HCT116 (cell line): ENCODE results near the gene NECAB3. TPM values are rescaled to one million over a fixed set of nuclear protein-coding genes. Genes with fewer than 3 reads are reported as not detected.

Experiments
- ATAC-seq: fragments of 200-7000 bp; cut with Tn5 transposase; 2 replicates; pipeline ENCODE4 v1.9.1; 2020; ENCODE audit warnings: mild to moderate bottlenecking, moderate library complexity
- BruUV-seq: library from RNA; stranded (reverse); fragments of 400-500 nt; replicated peaks from 2 replicates; lab custom pipeline; 2021; lab: Mats Ljungman, UMichigan
- CTCF ChIA-PET: fragments of 300-600 bp; sonication (Branson Sonifier 250); formaldehyde crosslinking; loops from one replicate; lab custom pipeline; 2021; ENCODE audit warnings: antibody characterized with exemption; lab: Charles Lee
- POLR2A ChIA-PET: fragments of 300-600, 350-600 bp; sonication (Branson Sonifier 250); formaldehyde crosslinking; loops from one replicate; lab custom pipeline; 2021; ENCODE audit warnings: antibody characterized with exemption; lab: Charles Lee
- RAD21 ChIA-PET, 2 experiments: fragments of 300-600 bp; sonication (Branson Sonifier 250); formaldehyde crosslinking; loops; one replicate each; lab custom pipeline; 2023; ENCODE audit warnings: low total read pairs in 2 of 2; ENCODE audit not compliant: uncharacterized antibody in 2 of 2, unreplicated experiment in 2 of 2, low non-redundant PET in 1 of 2; lab: Charles Lee
- DNase-seq: peaks from one replicate; pipeline ENCODE4 v3.0.0-alpha.2; 2010; ENCODE audit warnings: low read depth, low spot score
- H2AFZ ChIP-seq: fragments of 200-600 bp; shearing (Covaris generic), sonication (generic); 2 replicates; pipeline ENCODE4 v1.6.1; 2017; ENCODE audit warnings: low read depth, mixed run types, mixed read lengths, antibody characterized with exemption, low read length; ENCODE audit not compliant: poor library complexity, severe bottlenecking
- H3K27ac ChIP-seq: 2 replicates; pipeline ENCODE4 v1.5.1; 2012; ENCODE audit warnings: low read depth, low read length
- H3K27me3 ChIP-seq: fragments of 200-600 bp; sonication (generic); 2 replicates; pipeline ENCODE4 v1.6.1; 2016; ENCODE audit warnings: mixed run types, low read length, mixed read lengths; ENCODE audit not compliant: insufficient read depth
- H3K36me3 ChIP-seq, 2 experiments: fragments of 200-500 bp in 1 of 2; fragments of 200-600 bp in 1 of 2; sonication (Bioruptor generic) in 1 of 2; sonication (generic) in 1 of 2; 2 replicates each; pipeline versions ENCODE4 v1.5.1 to v1.6.1; 2014 to 2016; ENCODE audit warnings: low read length in 2 of 2, inconsistent platforms in 1 of 2, mixed read lengths in 1 of 2, mixed run types in 1 of 2; ENCODE audit not compliant: insufficient read depth in 2 of 2, control insufficient read depth in 1 of 2
- H3K4me1 ChIP-seq, 2 experiments: fragments of 200-600 bp in 1 of 2; sonication (generic) in 1 of 2; 2 replicates each; pipeline versions ENCODE4 v1.5.1 to v1.6.1; 2012 to 2017; ENCODE audit warnings: low read length in 2 of 2, inconsistent platforms in 1 of 2, mild to moderate bottlenecking in 1 of 2, mixed read lengths in 1 of 2, mixed run types in 1 of 2, moderate library complexity in 1 of 2; ENCODE audit not compliant: insufficient read depth in 2 of 2, control insufficient read depth in 1 of 2
- H3K4me2 ChIP-seq: fragments of 200-600 bp; sonication (generic); 2 replicates; pipeline ENCODE4 v1.6.1; 2017; ENCODE audit warnings: mixed run types, low read length, mixed read lengths
- H3K4me3 ChIP-seq, 2 experiments: fragments of 200-600 bp in 1 of 2; sonication (generic) in 1 of 2; replicated peaks in 1 of 2; 2 replicates each; pipeline ENCODE4 v1.5.1; 2011 to 2016; ENCODE audit warnings: low read length in 2 of 2, control low read depth in 1 of 2, low read depth in 1 of 2, mild to moderate bottlenecking in 1 of 2, mixed read lengths in 1 of 2, mixed run types in 1 of 2
- H3K79me2 ChIP-seq: fragments of 200-600 bp; sonication (generic); 2 replicates; pipeline ENCODE4 v1.6.1; 2017; ENCODE audit warnings: mild to moderate bottlenecking, mixed run types, low read length, moderate library complexity, mixed read lengths; ENCODE audit not compliant: insufficient read depth
- H3K9ac ChIP-seq: fragments of 200-600 bp; sonication (generic); 2 replicates; pipeline ENCODE4 v1.6.1; 2016; ENCODE audit warnings: low read length, mixed read lengths
- H3K9me2 ChIP-seq: fragments of 200-600 bp; sonication (generic), shearing (Covaris generic); 2 replicates; pipeline ENCODE4 v1.6.1; 2017; ENCODE audit warnings: mixed run types, mild to moderate bottlenecking, moderate library complexity; ENCODE audit not compliant: insufficient read depth
- H3K9me3 ChIP-seq, 2 experiments: fragments of 200-500 bp in 1 of 2; fragments of 200-600 bp in 1 of 2; sonication (Bioruptor generic) in 1 of 2; sonication (generic) in 1 of 2; 2 replicates each; pipeline ENCODE4 v1.6.1; 2014 to 2017; ENCODE audit warnings: low read length in 2 of 2, mixed read lengths in 2 of 2, inconsistent platforms in 1 of 2, low read depth in 1 of 2, mild to moderate bottlenecking in 1 of 2, mixed run types in 1 of 2, moderate library complexity in 1 of 2; ENCODE audit not compliant: control insufficient read depth in 1 of 2, insufficient read depth in 1 of 2
- H4K20me1 ChIP-seq: fragments of 200-600 bp; sonication (generic), shearing (Covaris generic); 2 replicates; pipeline ENCODE4 v1.6.1; 2017; ENCODE audit warnings: mixed run types, mild to moderate bottlenecking, moderate library complexity; ENCODE audit not compliant: insufficient read depth
- CBX3 ChIP-seq: IDR thresholded peaks from 2 replicates; pipeline ENCODE4 v1.6.1; 2012; ENCODE audit warnings: low read depth
- CEBPB ChIP-seq: IDR thresholded peaks from 2 replicates; pipeline ENCODE4 v1.6.1; 2012; ENCODE audit warnings: low read depth
- EGR1 ChIP-seq: IDR thresholded peaks from 2 replicates; pipeline ENCODE4 v1.6.1; 2012; ENCODE audit warnings: low read depth
- EZH2 ChIP-seq: fragments of 200-600 bp; sonication (generic); IDR thresholded peaks from 2 replicates; pipeline ENCODE4 v1.6.1; 2017; ENCODE audit warnings: antibody characterized with exemption, mixed run types
- FOSL1 ChIP-seq: IDR thresholded peaks from 2 replicates; pipeline ENCODE4 v1.6.1; 2012; ENCODE audit warnings: low read depth
- JUND ChIP-seq: IDR thresholded peaks from 2 replicates; pipeline ENCODE4 v1.6.1; 2012
- POLR2A ChIP-seq: IDR thresholded peaks from 2 replicates; pipeline ENCODE4 v1.7.0; 2011; ENCODE audit warnings: borderline replicate concordance; ENCODE audit not compliant: insufficient read depth, insufficient read length; ENCODE audit errors: extremely low read depth
- RAD21 ChIP-seq: IDR thresholded peaks from 2 replicates; pipeline ENCODE4 v1.6.1; 2012; ENCODE audit warnings: low read depth, mild to moderate bottlenecking
- SIN3A ChIP-seq: IDR thresholded peaks from 2 replicates; pipeline ENCODE4 v1.6.1; 2012; ENCODE audit warnings: low read depth
- SP1 ChIP-seq: IDR thresholded peaks from 2 replicates; pipeline ENCODE4 v1.6.1; 2012; ENCODE audit warnings: low read depth
- SRF ChIP-seq: IDR thresholded peaks from 2 replicates; pipeline ENCODE4 v1.6.1; 2012; ENCODE audit warnings: low read depth
- YY1 ChIP-seq: IDR thresholded peaks from 2 replicates; pipeline ENCODE4 v1.6.1; 2011; ENCODE audit warnings: low read length, low read depth, moderate library complexity, mild to moderate bottlenecking; ENCODE audit not compliant: insufficient replicate concordance; ENCODE audit errors: extremely low read depth
- intact Hi-C: fragments of 100-400 bp; cut with micrococcal nuclease; formaldehyde crosslinking; loops from 2 replicates; pipeline ENCODE4 v1.10.0; 2022
- total RNA-seq: library from RNA; stranded (reverse); gene quantifications from one replicate; pipeline ENCODE4 v1.2.1, GENCODE V29; 2021; ENCODE audit not compliant: unreplicated experiment
- TF ChIP-seq, protein P1 (sequence below), 3 experiments: fragments of 200-600 bp in 1 of 3; sonication (generic) in 1 of 3; IDR thresholded peaks in 2 of 3; conservative IDR thresholded peaks in 1 of 3; 2 replicates each; pipeline ENCODE4 v1.5.1; 2012 to 2017; ENCODE audit warnings: low read depth in 2 of 3, low read length in 2 of 3, antibody characterized with exemption in 1 of 3, borderline replicate concordance in 1 of 3, control low read depth in 1 of 3, mild to moderate bottlenecking in 1 of 3, mixed read lengths in 1 of 3, mixed run types in 1 of 3, moderate library complexity in 1 of 3; ENCODE audit not compliant: insufficient read depth in 1 of 3
- TF ChIP-seq, protein P2 (sequence below): IDR thresholded peaks from 2 replicates; pipeline ENCODE4 v1.6.1; 2011; ENCODE audit warnings: mild to moderate bottlenecking, low read length, moderate library complexity; ENCODE audit not compliant: insufficient replicate concordance; ENCODE audit errors: extremely low read depth
- TF ChIP-seq, protein P3 (sequence below): IDR thresholded peaks from 2 replicates; pipeline ENCODE4 v1.6.1; 2012

Gene NECAB3
- total RNA-seq, 1 experiment from 2014 or later: 48.1 TPM

DNA sequence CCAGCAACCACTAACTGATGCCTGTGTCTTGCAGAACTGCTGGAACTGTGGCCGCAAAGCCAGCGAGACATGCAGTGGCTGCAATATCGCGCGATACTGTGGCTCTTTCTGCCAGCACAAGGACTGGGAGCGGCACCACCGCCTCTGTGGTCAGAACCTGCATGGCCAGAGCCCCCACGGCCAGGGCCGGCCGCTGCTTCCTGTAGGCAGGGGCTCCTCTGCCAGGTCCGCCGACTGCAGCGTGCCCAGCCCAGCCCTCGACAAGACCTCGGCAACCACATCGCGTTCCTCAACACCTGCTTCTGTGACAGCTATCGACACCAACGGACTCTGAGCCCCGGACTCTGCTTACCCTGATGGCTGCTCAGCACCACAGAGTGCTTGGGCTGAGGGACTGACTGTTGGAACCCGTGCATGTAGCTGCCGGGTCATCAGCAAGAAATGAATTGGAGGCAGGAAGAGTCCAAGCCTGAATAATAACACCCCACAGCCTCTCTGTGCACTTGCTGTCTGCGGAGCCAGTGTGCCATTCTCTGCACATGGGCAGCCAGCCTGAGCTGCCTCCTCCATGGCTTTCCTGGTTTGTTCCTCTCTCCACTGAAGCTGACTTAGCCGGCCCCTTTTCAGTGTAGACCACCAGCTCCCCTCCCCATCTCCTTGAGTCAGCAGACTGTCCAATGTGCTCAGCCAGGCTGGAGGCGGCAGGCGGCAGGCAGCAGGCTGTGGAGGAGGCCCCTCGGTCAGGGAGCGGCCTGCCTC, 29.7 kb downstream of the NECAB3 start:
- no peak overlapping the region for H3K4me3 ChIP-seq
- no TSS peak for BruUV-seq
- no peaks in the 10 kb centered on the region for H3K27me3 ChIP-seq
- CTCF ChIA-PET: no interaction called here
- ATAC-seq: no peak
- DNase-seq: no peak
- H3K9me3 ChIP-seq: no peaks in the 10 kb centered on the region
- TF ChIP-seq FOSL1: no peak
- TF ChIP-seq CEBPB: no peak
- TF ChIP-seq, protein P1, sequence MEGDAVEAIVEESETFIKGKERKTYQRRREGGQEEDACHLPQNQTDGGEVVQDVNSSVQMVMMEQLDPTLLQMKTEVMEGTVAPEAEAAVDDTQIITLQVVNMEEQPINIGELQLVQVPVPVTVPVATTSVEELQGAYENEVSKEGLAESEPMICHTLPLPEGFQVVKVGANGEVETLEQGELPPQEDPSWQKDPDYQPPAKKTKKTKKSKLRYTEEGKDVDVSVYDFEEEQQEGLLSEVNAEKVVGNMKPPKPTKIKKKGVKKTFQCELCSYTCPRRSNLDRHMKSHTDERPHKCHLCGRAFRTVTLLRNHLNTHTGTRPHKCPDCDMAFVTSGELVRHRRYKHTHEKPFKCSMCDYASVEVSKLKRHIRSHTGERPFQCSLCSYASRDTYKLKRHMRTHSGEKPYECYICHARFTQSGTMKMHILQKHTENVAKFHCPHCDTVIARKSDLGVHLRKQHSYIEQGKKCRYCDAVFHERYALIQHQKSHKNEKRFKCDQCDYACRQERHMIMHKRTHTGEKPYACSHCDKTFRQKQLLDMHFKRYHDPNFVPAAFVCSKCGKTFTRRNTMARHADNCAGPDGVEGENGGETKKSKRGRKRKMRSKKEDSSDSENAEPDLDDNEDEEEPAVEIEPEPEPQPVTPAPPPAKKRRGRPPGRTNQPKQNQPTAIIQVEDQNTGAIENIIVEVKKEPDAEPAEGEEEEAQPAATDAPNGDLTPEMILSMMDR (IDR thresholded peaks at IDR 0.05 in 2 of 3, conservative IDR thresholded peaks at IDR 0.05 in 1 of 3; ENCODE audit: borderline replicate concordance in 1 of 3, insufficient read depth in 1 of 3, low read depth in 2 of 3, low read length in 2 of 3): no peak
- no peak for TF ChIP-seq RAD21
- no peak for TF ChIP-seq SRF
- TF ChIP-seq SIN3A: no peak
- no peak for TF ChIP-seq EZH2
- TF ChIP-seq SP1: no peak
- TF ChIP-seq JUND: no peak
- TF ChIP-seq EGR1: no peak
- TF ChIP-seq, protein P2, sequence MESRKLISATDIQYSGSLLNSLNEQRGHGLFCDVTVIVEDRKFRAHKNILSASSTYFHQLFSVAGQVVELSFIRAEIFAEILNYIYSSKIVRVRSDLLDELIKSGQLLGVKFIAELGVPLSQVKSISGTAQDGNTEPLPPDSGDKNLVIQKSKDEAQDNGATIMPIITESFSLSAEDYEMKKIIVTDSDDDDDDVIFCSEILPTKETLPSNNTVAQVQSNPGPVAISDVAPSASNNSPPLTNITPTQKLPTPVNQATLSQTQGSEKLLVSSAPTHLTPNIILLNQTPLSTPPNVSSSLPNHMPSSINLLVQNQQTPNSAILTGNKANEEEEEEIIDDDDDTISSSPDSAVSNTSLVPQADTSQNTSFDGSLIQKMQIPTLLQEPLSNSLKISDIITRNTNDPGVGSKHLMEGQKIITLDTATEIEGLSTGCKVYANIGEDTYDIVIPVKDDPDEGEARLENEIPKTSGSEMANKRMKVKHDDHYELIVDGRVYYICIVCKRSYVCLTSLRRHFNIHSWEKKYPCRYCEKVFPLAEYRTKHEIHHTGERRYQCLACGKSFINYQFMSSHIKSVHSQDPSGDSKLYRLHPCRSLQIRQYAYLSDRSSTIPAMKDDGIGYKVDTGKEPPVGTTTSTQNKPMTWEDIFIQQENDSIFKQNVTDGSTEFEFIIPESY: no peak
- no peak for TF ChIP-seq YY1
- no peak for TF ChIP-seq CBX3
- no peak for TF ChIP-seq POLR2A
- TF ChIP-seq, protein P3, sequence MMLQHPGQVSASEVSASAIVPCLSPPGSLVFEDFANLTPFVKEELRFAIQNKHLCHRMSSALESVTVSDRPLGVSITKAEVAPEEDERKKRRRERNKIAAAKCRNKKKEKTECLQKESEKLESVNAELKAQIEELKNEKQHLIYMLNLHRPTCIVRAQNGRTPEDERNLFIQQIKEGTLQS: no peak
- TF ChIP-seq, all 23 proteins: peak for 0
- Histone ChIP-seq H3K36me3 (peaks cover 0 to 9% of the 10 kb centered on the region in 2 experiments; a peak in 2 of 4 replicates), H3K79me2 (no peaks in the 10 kb centered on the region), H3K9me2 (no peaks in the 10 kb centered on the region), H3K4me1 (no peaks in the 10 kb centered on the region), H2AFZ (no peak overlapping the region), H4K20me1 (no peaks in the 10 kb centered on the region), H3K4me2 (no peak overlapping the region), H3K9ac (no peak overlapping the region), H3K27ac (no peak overlapping the region)
- POLR2A ChIA-PET: no interaction called here
- RAD21 ChIA-PET: no interaction called here
- intact Hi-C loops: no loop called here
